Tongue (tissue), 2 donors: ENCODE measurements around the gene SERAC1. TPM values are rescaled to one million over a fixed set of nuclear protein-coding genes. Genes with fewer than 3 reads are reported as not detected.
"Not testable (repeated sequence)": the region's sequence is repeated elsewhere in the genome, so short reads cannot be mapped to it uniquely, and the experiment has no call there.

Source experiments
- DNase-seq: peaks from one replicate; pipeline ENCODE4 v3.0.0-alpha.2; 2015
- total RNA-seq: library from RNA; depleted of rRNA; stranded (reverse); fragments of >200 nt; gene quantifications from one replicate; pipeline ENCODE4 v1.2.3, GENCODE V29; 2014

The SERAC1 gene
- total RNA-seq, 1 donor from 2014 or later = 14.2 TPM

GRCh38 chr6:158174024-158174423, 6.0 kb upstream of the SERAC1 start:
- DNase-seq = no peak

- no peak for DNase-seq
Measured at GRCh38 chr6:158172001-158172400, 3.9 kb upstream of the SERAC1 start.

- peak; percentile 33 for DNase-seq
Measured at GRCh38 chr6:158170656-158171081, 2.6 kb upstream of the SERAC1 start.

GRCh38 chr6:158169634-158170033, 1.6 kb upstream of the SERAC1 start:
- DNase-seq = not testable (repeated sequence)

GRCh38 chr6:158165919-158166416, 2.1 kb downstream of the SERAC1 start:
- DNase-seq = no peak

- no peak for DNase-seq
Measured at GRCh38 chr6:158164579-158165170, 3.4 kb downstream of the SERAC1 start.

GRCh38 chr6:158161566-158162254, 6.4 kb downstream of the SERAC1 start:
- DNase-seq = no peak

GRCh38 chr6:158160932-158161539, 7.0 kb downstream of the SERAC1 start:
- DNase-seq = no peak

- DNase-seq = no peak
Measured at GRCh38 chr6:158158748-158159147, 9.3 kb downstream of the SERAC1 start.

GRCh38 chr6:158158123-158158522, 9.9 kb downstream of the SERAC1 start:
- no peak for DNase-seq

GRCh38 chr6:158157064-158157764, 10.8 kb downstream of the SERAC1 start:
- DNase-seq = no peak

- no peak for DNase-seq
Measured at GRCh38 chr6:158154816-158155215, 13.2 kb downstream of the SERAC1 start.

GRCh38 chr6:158153576-158153975, 14.5 kb downstream of the SERAC1 start:
- no peak for DNase-seq

- no peak for DNase-seq
Measured at GRCh38 chr6:158152659-158153058, 15.4 kb downstream of the SERAC1 start.

GRCh38 chr6:158152025-158152424, 16.0 kb downstream of the SERAC1 start:
- not testable (repeated sequence) for DNase-seq

- no peak for DNase-seq
Measured at GRCh38 chr6:158150701-158151100, 17.4 kb downstream of the SERAC1 start.

GRCh38 chr6:158149641-158150040, 18.4 kb downstream of the SERAC1 start:
- DNase-seq = no peak

- no peak for DNase-seq
Measured at GRCh38 chr6:158143700-158144099, 24.4 kb downstream of the SERAC1 start.

GRCh38 chr6:158142789-158143188, 25.3 kb downstream of the SERAC1 start:
- no peak for DNase-seq

- DNase-seq = peak; percentile 54
Measured at GRCh38 chr6:158131926-158132325, 36.1 kb downstream of the SERAC1 start.

GRCh38 chr6:158125271-158125670, 42.8 kb downstream of the SERAC1 start:
- no peak for DNase-seq

- DNase-seq = no peak
Measured at GRCh38 chr6:158124288-158124687, 43.8 kb downstream of the SERAC1 start.

GRCh38 chr6:158122048-158122447, 46.0 kb downstream of the SERAC1 start:
- peak; percentile 21 for DNase-seq
